CD4-positive, alpha-beta T cell treated with Interleukin-6 for 4 hours (primary cell): ENCODE results near the gene AR.

Experiments
- DNase-seq: peaks from one replicate; pipeline ENCODE4 v3.0.0-alpha.2; 2020; ENCODE audit warnings: mixed read lengths

AR gene

DNA sequence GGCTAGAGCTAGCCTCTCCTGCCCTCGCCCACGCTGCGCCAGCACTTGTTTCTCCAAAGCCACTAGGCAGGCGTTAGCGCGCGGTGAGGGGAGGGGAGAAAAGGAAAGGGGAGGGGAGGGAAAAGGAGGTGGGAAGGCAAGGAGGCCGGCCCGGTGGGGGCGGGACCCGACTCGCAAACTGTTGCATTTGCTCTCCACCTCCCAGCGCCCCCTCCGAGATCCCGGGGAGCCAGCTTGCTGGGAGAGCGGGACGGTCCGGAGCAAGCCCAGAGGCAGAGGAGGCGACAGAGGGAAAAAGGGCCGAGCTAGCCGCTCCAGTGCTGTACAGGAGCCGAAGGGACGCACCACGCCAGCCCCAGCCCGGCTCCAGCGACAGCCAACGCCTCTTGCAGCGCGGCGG lies at the start of gene AR:
AR (plus strand) TSS at position 204 of the 400 bp plus-strand sequence. CDS start 1,126 bp downstream, outside the sequence.
- DNase-seq, result no peak

- DNase-seq, result no peak
These were observed 43.2 kb upstream of the AR start for GRCh38 chrX:67500617-67501016.

DNA sequence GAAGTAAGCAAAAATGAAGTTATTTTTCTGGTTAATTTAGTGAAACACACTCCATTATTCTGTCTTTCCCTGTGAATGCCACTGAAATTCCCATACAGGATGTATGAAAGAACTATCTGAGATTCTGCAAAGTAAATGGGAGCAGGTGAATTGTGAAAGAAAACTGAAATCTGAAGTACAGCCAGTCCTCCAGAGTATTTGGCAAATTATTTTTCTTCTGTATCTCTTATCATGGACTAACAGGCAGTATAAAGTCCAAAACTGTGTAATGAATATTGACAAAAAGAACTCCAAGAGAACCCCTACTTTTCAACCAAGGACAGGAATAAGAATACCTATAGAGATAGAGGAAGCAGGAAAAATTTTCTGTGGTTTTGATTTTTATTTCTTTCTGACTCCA lies 40.8 kb upstream of the AR start:
- no peak for DNase-seq

GRCh38 chrX:67503453-67503852 lies 40.4 kb upstream of the AR start:
- DNase-seq, result no peak

GRCh38 chrX:67520671-67521070 lies 23.1 kb upstream of the AR start:
- DNase-seq, result no peak

DNA sequence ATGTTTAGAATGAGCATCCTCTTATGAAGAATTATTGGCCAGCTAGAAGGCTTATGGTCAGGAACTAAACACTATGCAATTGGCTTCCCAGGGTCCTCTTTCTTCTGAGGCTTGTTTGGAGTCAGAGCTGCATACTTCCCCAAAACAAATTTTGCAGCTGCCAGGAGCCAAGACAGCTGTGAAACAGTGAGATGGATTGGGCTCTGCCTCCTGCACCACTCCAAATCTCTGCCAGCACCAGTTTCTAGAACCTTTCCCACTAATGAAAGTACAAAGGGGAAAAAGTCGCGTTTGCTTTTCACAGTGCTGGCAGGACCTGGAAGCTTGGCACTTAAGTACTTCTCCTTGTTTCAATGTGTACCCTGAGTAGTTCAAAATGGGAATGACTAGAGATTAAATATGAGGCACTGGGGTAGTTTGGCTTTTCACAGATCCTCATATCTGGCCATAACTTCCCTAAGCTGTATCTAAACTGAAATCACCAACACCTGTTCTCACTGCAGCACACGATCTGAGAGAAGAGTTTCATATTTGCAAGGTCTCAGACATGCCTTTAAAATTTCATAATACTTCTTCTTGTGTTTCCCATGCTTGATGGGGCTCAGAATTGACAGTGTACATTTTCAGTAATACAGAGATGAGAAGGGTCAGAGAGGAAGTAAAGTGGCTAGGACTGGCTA lies 20.7 kb upstream of the AR start:
- no peak for DNase-seq

DNA sequence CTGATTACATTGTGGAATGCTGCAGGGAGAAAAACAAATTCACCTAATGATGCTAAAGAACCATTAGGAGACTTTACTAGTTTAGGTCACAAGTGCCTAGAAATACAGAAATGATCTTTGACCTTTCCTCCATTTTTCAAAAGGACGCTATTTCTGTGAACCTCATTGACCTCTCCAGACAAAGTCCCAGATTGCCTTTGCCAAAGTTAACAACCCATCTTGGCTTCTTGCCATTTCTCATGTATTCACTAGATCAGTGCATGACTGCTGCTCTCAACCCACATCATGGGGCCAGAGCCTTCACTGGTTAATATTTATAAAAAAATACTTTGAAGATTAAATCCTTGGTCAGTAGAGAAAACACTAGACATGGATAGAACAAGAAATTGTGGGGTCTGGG lies 19.9 kb upstream of the AR start:
- DNase-seq, result no peak

GRCh38 chrX:67524428-67524827 lies 19.4 kb upstream of the AR start:
- no peak for DNase-seq

DNA sequence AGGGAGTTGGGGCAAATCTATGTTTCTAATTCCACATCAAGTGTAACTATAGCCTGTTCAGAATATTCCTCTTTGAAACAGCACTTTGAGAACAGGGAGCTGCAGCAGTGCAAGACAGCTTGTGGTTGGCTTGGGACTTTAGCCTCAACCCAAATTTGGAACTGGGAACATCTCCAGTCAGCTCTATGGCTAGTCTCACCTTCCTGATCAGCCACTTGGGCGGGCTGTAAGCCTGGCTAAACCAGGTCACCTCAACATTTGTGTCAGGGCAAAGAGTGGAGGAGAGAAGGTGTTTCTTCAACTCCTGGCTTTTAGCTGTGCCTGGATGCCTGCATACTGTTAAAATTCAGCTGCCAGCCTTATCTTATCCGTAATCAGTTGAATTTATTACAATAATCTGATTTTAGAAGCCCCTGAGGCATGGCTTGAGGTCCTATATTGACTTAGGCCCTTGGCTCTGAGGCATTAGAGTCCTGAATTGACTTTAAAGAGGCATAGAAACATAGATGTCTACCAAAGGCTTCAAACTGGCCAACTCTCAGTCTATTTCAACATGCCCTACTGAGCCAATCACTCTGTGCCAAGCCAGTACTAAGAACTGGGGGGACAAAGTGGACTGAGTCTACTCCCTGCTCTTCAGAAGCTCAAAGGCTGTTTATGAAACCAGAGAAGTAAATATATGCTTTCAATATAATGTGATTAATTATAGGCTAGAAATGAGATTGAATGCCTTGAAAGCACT lies 18.7 kb upstream of the AR start:
- no peak for DNase-seq

DNA sequence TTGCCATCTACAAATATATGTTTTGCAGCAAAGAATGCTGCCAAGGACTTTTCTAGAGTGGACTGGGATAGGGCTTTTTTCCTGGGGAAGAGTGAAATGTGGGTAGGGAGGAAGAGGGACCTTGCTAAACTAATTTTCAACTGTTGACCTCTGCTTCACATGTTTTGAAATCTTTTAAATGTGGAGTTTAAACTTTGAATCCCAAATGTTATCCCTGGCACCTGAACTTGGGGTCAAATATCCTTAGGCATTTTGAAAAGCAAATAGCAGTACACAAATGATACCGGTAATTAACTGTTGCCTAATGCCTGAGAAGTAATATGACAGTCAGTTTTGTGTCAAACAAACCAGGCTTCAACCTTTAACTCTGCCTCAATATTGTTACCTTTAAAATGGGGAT lies 7.3 kb upstream of the AR start:
- no peak for DNase-seq

GRCh38 chrX:67538383-67538782 lies 5.4 kb upstream of the AR start:
- DNase-seq, result no peak

DNA sequence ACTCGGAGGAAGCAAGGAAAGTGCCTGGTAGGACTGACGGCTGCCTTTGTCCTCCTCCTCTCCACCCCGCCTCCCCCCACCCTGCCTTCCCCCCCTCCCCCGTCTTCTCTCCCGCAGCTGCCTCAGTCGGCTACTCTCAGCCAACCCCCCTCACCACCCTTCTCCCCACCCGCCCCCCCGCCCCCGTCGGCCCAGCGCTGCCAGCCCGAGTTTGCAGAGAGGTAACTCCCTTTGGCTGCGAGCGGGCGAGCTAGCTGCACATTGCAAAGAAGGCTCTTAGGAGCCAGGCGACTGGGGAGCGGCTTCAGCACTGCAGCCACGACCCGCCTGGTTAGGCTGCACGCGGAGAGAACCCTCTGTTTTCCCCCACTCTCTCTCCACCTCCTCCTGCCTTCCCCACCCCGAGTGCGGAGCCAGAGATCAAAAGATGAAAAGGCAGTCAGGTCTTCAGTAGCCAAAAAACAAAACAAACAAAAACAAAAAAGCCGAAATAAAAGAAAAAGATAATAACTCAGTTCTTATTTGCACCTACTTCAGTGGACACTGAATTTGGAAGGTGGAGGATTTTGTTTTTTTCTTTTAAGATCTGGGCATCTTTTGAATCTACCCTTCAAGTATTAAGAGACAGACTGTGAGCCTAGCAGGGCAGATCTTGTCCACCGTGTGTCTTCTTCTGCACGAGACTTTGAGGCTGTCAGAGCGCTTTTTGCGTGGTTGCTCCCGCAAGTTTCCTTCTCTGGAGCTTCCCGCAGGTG lies 637 bp downstream of the AR start:
- DNase-seq, result no peak

- no peak for DNase-seq
These were observed 1.4 kb downstream of the AR start for GRCh38 chrX:67545036-67545821.

- no peak for DNase-seq
These were observed 2.2 kb downstream of the AR start for GRCh38 chrX:67545893-67546495.

- no peak for DNase-seq
These were observed 2.9 kb downstream of the AR start for GRCh38 chrX:67546496-67547423.

DNA sequence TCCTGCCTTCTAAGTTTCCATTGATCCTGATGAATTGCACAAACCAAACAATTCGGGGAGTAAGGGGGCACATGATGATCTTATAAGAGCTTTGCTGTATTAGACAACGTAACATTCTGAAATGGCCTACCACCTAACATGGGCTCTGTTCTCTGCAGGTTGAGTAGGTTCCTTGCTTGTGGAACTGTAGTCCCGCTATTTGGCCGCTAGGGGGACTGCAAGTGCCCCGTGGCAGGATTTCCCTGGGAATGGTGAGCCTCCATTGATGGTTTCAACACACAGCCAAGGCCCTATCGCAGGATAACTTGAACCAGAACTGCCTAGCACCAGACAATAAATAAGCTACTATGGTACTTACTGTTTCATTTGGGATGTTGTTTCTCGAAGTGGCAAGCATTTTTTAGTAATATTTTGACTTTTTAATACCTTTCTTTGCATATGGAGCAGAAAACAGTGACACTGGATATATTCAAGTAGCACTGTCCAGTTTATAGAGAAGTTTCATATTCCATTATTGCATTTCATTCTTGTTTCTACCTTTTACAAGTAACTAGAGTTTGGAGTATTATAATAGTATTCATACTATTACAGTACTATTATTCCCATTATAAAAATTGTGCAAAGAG lies 11.9 kb downstream of the AR start:
- no peak for DNase-seq

DNA sequence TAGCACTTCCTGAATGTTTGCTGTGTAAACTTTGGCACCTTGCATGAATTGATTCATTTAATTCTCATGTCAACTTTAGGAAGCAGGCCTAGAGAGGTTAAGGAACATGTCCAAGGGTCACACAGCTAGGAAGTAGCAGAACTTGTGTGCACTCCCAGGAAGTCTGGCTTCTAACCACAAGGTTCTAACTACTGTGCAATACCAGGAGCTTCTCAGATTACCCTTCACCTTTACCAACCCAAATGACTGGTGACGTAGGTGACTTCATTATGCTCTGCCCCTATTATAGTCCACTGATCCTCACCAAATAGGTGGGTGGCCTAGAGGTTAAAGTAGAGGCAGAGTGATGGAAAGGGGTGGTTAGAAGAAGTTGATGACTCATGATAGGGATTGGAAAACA lies 14.4 kb downstream of the AR start:
- no peak for DNase-seq

- DNase-seq, result no peak
These were observed 19.9 kb downstream of the AR start for GRCh38 chrX:67563469-67564448.

DNA sequence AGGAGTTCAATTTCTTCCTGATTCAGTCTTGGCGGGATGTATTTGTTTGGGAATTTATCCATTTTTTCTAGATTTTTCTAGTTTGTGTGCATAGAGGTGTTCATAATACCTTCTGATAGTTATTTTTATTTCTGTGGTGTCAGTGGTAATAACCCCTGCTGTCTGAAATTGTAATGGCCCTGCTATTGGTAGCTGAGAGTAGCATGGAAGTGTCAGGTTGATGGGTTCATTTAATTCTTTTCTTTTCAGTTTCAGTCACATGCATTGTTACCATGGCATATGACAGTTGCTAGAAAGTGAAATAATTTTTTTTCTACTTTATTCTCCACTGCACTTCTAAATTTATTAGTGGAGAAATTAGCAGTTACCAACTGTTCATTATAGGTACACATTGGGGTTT lies 20.7 kb downstream of the AR start:
- no peak for DNase-seq

DNA sequence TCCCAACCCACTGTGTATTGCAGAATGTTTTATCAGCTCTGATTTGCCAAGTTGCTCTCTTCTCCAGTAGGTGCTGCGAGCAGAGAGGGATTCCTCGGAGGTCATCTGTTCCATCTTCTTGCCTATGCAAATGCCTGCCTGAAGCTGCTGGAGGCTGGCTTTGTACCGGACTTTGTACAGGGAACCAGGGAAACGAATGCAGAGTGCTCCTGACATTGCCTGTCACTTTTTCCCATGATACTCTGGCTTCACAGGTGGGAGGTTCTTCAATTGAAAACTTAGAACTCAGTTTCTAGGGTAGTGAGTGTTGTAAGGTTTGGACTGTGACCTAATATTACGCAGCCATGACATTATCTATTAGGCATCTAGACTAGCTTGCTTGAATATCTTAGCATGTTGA lies 24.9 kb downstream of the AR start:
- no peak for DNase-seq
